Activated CD4-positive, alpha-beta T cell treated with anti-CD3 and anti-CD28 coated beads for 24 hours (primary cell): ENCODE data around the gene DNTT.

ENCODE experiments used
- DNase-seq, 2 donors: peaks; one replicate each; pipeline ENCODE4 v3.0.0-alpha.2; 2020; ENCODE audit warnings: low read depth in 2 of 2

DNTT gene

GRCh38 chr10:96309628-96310320 is 5.5 kb downstream of the DNTT start:
- DNase-seq, result no peak

GRCh38 chr10:96310321-96310669 is 6.1 kb downstream of the DNTT start:
- no peak for DNase-seq

GRCh38 chr10:96311180-96311715 is 7.0 kb downstream of the DNTT start:
- no peak for DNase-seq

- no peak for DNase-seq
These were observed 9.1 kb downstream of the DNTT start for GRCh38 chr10:96313344-96313743.

GRCh38 chr10:96317067-96317833 is 13.0 kb downstream of the DNTT start:
- DNase-seq, result no peak

GRCh38 chr10:96319754-96320474 is 15.7 kb downstream of the DNTT start:
- no peak for DNase-seq

- no peak for DNase-seq
These were observed 17.6 kb downstream of the DNTT start for GRCh38 chr10:96321822-96322221.

- no peak for DNase-seq
These were observed 18.0 kb downstream of the DNTT start for GRCh38 chr10:96322275-96322674.

GRCh38 chr10:96324447-96324846 is 20.2 kb downstream of the DNTT start:
- DNase-seq, result no peak

GRCh38 chr10:96325719-96326373 is 21.6 kb downstream of the DNTT start:
- no peak for DNase-seq

GRCh38 chr10:96327462-96327861 is 23.2 kb downstream of the DNTT start:
- DNase-seq, result no peak

- DNase-seq, result no peak
These were observed 28.9 kb downstream of the DNTT start for GRCh38 chr10:96333101-96333500.

- DNase-seq, result no peak
These were observed 30.6 kb downstream of the DNTT start for GRCh38 chr10:96334616-96335526.

GRCh38 chr10:96337106-96337505 is 32.9 kb downstream of the DNTT start:
- no peak for DNase-seq

GRCh38 chr10:96338279-96338925 is 34.2 kb downstream of the DNTT start:
- no peak for DNase-seq

- DNase-seq, result no peak
These were observed 35.1 kb downstream of the DNTT start for GRCh38 chr10:96339383-96339782.

GRCh38 chr10:96339956-96340904 is 36.0 kb downstream of the DNTT start:
- peak; percentile 29 to 39 for DNase-seq

- DNase-seq, result no peak
These were observed 37.3 kb downstream of the DNTT start for GRCh38 chr10:96341219-96342182.
